Naive B cell (primary cell): ENCODE measurements around the gene LEAP2. TPM values are rescaled to one million over a fixed set of nuclear protein-coding genes. Genes with fewer than 3 reads are reported as not detected.
A peak's percentile ranks its signal among the peaks of the same experiment; 100 is the strongest.
"Not testable (repeated sequence)": the region's sequence is repeated elsewhere in the genome, so short reads cannot be mapped to it uniquely, and the experiment has no call there.

Experiments
- ATAC-seq, 2 donors: fragments of 150-1000 bp; cut with Tn5 transposase; 2 replicates each; pipeline ENCODE4 v1.10.0; 2021; ENCODE audit warnings: low read depth in 2 of 2, mild to moderate bottlenecking in 2 of 2, moderate library complexity in 2 of 2
- DNase-seq: peaks from one replicate; pipeline ENCODE4 v3.0.0; 2022
- H3K27ac Mint-ChIP-seq, 6 donors: one replicate each; pipeline ENCODE4 v1.8.0; 2020 to 2022; ENCODE audit warnings: mild to moderate bottlenecking in 6 of 6, mixed read lengths in 6 of 6, moderate library complexity in 5 of 6, inconsistent platforms in 2 of 6
- H3K27me3 Mint-ChIP-seq, 3 donors: one replicate each; pipeline ENCODE4 v1.8.0; 2021 to 2022; ENCODE audit warnings: mixed read lengths in 3 of 3, mild to moderate bottlenecking in 1 of 3
- H3K36me3 Mint-ChIP-seq, 2 donors: one replicate each; pipeline ENCODE4 v1.8.0; 2020 to 2022; ENCODE audit warnings: mixed read lengths in 2 of 2, inconsistent platforms in 1 of 2, mild to moderate bottlenecking in 1 of 2
- H3K4me1 Mint-ChIP-seq, 3 donors: one replicate each; pipeline ENCODE4 v1.8.0; 2020 to 2022; ENCODE audit warnings: mixed read lengths in 3 of 3, inconsistent platforms in 1 of 3, mild to moderate bottlenecking in 1 of 3, moderate library complexity in 1 of 3
- H3K4me3 Mint-ChIP-seq, 8 donors: one replicate each; pipeline ENCODE4 v1.8.0; 2020 to 2022; ENCODE audit warnings: mild to moderate bottlenecking in 8 of 8, mixed read lengths in 8 of 8, moderate library complexity in 8 of 8, inconsistent platforms in 2 of 8
- H3K9me3 Mint-ChIP-seq, 7 donors: one replicate each; pipeline ENCODE4 v1.8.0; 2020 to 2022; ENCODE audit warnings: mixed read lengths in 7 of 7, mild to moderate bottlenecking in 5 of 7, inconsistent platforms in 2 of 7, moderate library complexity in 1 of 7
- polyA plus RNA-seq, 6 donors: library from polyadenylated mRNA; unstranded; fragments of 300-500 nt; fragmentation: Illumina TruSeq; gene quantifications; one replicate each; pipeline ENCODE4 v1.2.3, GENCODE V29; 2021; ENCODE audit warnings: low read depth in 6 of 6

The LEAP2 gene
- polyA plus RNA-seq, 6 donors from 2014 or later, result 1.6 to 3.2 (median 2.2) TPM

- no peaks in the 10 kb centered on the region for H3K9me3 Mint-ChIP-seq
- H3K4me3 Mint-ChIP-seq, result no peak overlapping the region
- H3K27ac Mint-ChIP-seq, result no peak overlapping the region
- ATAC-seq, result no peak
- peaks cover 5 to 26% (median 6%) of the 10 kb centered on the region in 3 donors for H3K27me3 Mint-ChIP-seq
- H3K4me1 Mint-ChIP-seq, result no peaks in the 10 kb centered on the region
- no peaks in the 10 kb centered on the region for H3K36me3 Mint-ChIP-seq
- DNase-seq, result no peak
Measured at GRCh38 chr5:132854301-132854700, 19.2 kb upstream of the LEAP2 start.

GRCh38 chr5:132854992-132855391 lies 18.5 kb upstream of the LEAP2 start:
- H3K4me1 Mint-ChIP-seq, DNase-seq, H3K9me3 Mint-ChIP-seq, H3K36me3 Mint-ChIP-seq, ATAC-seq, H3K4me3 Mint-ChIP-seq, H3K27ac Mint-ChIP-seq: not testable (repeated sequence)
- peaks cover 5 to 21% (median 6%) of the 10 kb centered on the region in 3 donors for H3K27me3 Mint-ChIP-seq

DNA sequence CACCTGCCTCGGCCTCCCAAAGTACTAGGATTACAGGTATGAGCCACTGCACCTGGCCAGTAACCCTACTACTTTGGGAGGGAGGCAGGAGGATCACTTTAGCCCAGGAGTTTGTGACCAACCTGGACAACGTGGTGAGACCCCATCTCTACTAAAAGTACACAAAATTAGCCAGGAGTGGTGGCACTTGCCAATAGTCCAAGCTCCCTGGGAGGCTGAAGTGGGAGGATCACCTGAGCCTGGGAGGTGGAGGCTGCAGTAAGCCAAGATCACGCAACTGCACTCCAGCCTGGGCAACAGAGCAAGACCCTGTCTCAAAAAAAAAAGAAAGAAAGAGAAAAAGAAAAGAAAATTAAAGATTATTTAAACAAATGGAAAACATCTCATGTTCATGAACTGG lies 17.5 kb upstream of the LEAP2 start:
- DNase-seq (no peak), ATAC-seq (no peak)
- H3K27ac Mint-ChIP-seq, result no peak overlapping the region
- H3K36me3 Mint-ChIP-seq, result no peaks in the 10 kb centered on the region
- no peak overlapping the region for H3K4me3 Mint-ChIP-seq
- H3K27me3 Mint-ChIP-seq, result peaks cover 5 to 18% (median 6%) of the 10 kb centered on the region in 3 donors
- no peaks in the 10 kb centered on the region for H3K9me3 Mint-ChIP-seq
- H3K4me1 Mint-ChIP-seq, result no peaks in the 10 kb centered on the region

DNA sequence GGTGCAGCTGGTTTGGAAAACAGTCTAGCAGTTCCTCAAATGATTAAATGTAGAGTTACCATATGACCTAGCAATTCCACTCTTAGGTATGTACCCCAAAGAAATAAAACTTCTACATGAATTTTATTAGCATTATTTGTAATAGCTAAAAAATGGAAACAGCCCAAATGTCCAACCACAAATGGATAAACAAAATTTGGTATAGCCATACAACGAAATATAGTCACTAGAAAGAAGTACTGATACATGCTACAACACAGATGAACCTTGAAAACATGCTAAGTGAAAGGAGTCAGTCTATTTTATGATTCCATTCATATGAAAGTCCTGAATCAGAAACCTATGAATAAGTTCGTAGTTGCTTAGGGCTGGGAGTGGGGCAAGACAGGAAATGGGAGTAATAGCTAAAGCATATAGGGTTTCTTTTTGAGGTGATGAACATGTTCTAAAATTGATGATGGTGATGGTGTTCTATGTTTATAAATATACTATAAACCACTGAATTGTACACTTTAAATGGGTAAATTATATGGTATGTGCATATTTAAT lies 13.5 kb upstream of the LEAP2 start:
- ATAC-seq (no peak), DNase-seq (no peak)
- Mint-ChIP-seq H3K36me3 (no peaks in the 10 kb centered on the region), H3K4me3 (no peak overlapping the region), H3K9me3 (no peaks in the 10 kb centered on the region), H3K27me3 (peaks cover 0 to 12% (median 6%) of the 10 kb centered on the region in 3 donors), H3K27ac (no peak overlapping the region), H3K4me1 (no peaks in the 10 kb centered on the region)

- no peaks in the 10 kb centered on the region for H3K36me3 Mint-ChIP-seq
- H3K4me3 Mint-ChIP-seq, result no peak overlapping the region
- no peak for ATAC-seq
- no peak overlapping the region for H3K27ac Mint-ChIP-seq
- H3K4me1 Mint-ChIP-seq, result peaks cover under 1 to 6% (median 4%) of the 10 kb centered on the region in 3 donors
- no peaks in the 10 kb centered on the region for H3K9me3 Mint-ChIP-seq
- peaks cover 0 to 8% (median 6%) of the 10 kb centered on the region in 3 donors for H3K27me3 Mint-ChIP-seq
- DNase-seq, result no peak
Measured at GRCh38 chr5:132860742-132861141, 12.7 kb upstream of the LEAP2 start.

DNA sequence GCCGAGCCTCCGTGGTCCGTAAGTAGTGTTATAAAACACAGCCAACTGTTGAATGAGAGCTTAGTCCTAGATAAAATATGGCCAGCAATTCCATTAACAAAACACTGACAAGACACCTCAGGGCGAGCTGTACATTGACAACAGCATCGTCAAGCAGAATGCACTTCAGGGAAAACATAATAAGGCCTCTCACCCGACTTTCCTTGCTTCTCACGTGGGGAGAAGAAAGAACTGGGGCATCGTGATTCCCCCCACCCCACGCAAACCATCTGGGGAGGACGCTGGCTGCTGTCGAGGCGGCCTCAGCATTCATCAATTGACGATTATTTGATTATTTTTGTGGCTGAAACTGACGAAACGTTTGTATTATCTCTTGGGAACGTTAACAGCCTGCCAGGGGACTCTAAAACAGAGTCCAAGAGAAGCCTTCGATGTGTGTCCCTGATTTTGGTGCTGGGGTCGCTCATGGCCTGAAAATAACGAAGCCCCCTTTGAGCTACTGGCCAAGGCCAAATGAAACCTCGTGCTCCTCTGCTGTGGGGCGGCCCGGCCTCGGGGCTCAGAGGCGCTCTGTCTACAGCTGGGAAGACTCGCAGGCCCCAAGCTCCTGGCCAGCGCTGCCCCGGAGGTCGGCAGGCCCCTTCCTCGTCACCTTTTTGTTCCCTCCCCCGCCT lies 7.7 kb upstream of the LEAP2 start:
- H3K4me1 Mint-ChIP-seq, result peaks cover 22 to 32% (median 25%) of the 10 kb centered on the region in 3 donors
- DNase-seq (no peak), ATAC-seq (peak; percentile 8 to 10)
- peak overlapping the region; percentile 97 to 100 (median 100) for H3K27ac Mint-ChIP-seq
- no peaks in the 10 kb centered on the region for H3K9me3 Mint-ChIP-seq
- H3K4me3 Mint-ChIP-seq, result peak overlapping the region; percentile 96 to 100 (median 99)
- H3K27me3 Mint-ChIP-seq, result no peaks in the 10 kb centered on the region
- H3K36me3 Mint-ChIP-seq, result no peaks in the 10 kb centered on the region

DNA sequence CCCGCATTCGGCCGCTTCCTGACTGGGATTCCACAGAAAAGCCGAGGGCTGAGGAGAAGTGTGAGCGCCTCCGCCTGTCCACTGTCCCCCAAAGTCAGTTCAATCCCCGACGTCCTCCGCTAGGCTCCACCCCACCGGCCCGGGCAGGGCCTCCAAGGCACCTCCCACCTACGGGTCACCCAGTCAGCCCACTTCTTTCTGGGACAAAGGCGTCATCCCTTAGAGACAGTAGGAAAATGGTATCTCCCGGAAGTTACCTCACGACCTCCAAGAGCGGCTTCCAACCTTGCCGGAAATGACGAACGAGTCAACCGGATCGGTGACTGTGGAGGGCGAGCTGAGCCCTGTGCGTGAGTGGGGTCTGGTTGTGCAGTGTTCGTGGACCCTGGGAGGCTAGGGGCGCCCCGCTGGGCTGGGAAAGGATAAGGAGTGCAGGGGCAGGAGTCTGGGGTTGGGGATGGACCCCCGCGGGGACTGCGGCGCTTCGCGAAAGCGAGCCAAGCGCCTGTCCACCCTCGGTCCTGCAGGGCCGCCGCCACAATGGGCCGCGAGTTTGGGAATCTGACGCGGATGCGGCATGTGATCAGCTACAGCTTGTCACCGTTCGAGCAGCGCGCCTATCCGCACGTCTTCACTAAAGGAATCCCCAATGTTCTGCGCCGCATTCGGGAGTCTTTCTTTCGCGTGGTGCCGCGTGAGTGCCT lies 7.0 kb upstream of the LEAP2 start, which contains the start of the genes GDF9 and UQCRQ:
TSS of gene GDF9 (minus strand) at position 128 of the 704 bp plus-strand sequence. CDS start 1,936 bp downstream, outside the sequence.
TSS of gene UQCRQ (plus strand) at position 301 of the 704 bp plus-strand sequence. CDS start at position 541, 240 bp downstream.
- Mint-ChIP-seq H3K4me3 (peak within 1 kb of the TSS; percentile 96 to 100 (median 99)), H3K36me3 (no peaks in the 10 kb centered on the region), H3K9me3 (no peaks in the 10 kb centered on the region), H3K27me3 (no peaks in the 10 kb centered on the region), H3K27ac (peak within 1 kb of the TSS; percentile 97 to 100 (median 100)), H3K4me1 (peaks cover 22 to 32% (median 25%) of the 10 kb centered on the region in 3 donors)
- DNase-seq, result peak; percentile 94
- ATAC-seq, result peak; percentile 95 to 97

DNA sequence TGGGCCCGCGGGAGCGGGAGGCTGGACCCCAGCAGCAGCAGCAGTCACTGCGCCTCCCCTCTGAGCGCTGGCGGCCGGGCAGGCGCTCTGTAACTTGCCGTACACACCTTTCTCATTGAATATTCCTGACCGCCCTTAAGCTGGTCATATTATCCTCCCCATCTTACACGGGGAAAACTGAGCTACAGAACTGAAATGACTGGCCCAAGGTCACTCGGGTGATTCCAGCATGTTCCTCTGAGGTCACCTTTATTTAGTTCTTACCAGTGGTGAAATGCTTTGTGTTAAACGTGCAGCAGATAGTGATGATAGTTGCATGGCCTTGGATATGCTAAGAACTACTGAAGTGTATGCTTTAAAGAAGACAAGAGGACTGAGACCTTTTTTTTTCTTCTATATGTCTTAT lies 6.4 kb upstream of the LEAP2 start:
- Mint-ChIP-seq H3K9me3 (no peaks in the 10 kb centered on the region), H3K36me3 (no peaks in the 10 kb centered on the region), H3K27ac (peak overlapping the region; percentile 97 to 100 (median 100)), H3K27me3 (no peaks in the 10 kb centered on the region), H3K4me3 (peak overlapping the region; percentile 96 to 100 (median 99)), H3K4me1 (peaks cover 22 to 32% (median 25%) of the 10 kb centered on the region in 3 donors)
- no peak for ATAC-seq
- no peak for DNase-seq

DNA sequence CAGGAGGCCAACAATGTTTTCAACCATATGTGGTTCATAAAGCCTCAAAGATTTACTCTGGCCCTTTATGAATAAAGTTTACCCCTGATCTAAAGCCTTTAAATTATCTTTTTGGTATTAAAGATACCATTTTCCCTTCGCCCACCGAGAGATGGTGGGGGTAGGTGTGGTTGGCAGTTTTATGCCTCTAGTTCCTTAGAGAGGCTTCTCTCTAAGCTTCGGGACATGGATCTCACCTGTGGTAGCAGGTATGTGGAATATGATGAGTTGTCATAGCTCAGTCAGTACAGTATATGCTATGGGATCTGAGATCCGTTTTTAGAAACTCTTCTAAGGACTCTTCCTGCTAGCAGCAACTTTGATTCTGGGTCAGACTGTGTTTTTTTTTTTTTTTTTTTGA lies 4.7 kb upstream of the LEAP2 start:
- Mint-ChIP-seq H3K9me3 (no peaks in the 10 kb centered on the region), H3K27ac (peak overlapping the region in 4 of 6 donors; percentile 59 to 89 (median 86)), H3K4me1 (peaks cover 22 to 32% (median 25%) of the 10 kb centered on the region in 3 donors), H3K27me3 (no peaks in the 10 kb centered on the region), H3K36me3 (no peaks in the 10 kb centered on the region), H3K4me3 (peak overlapping the region in 3 of 8 donors; percentile 63 to 100 (median 98))
- ATAC-seq (no peak), DNase-seq (no peak)

- Mint-ChIP-seq H3K36me3 (peaks cover 0 to 5% of the 10 kb centered on the region in 2 donors), H3K9me3 (no peaks in the 10 kb centered on the region), H3K27ac (peak overlapping the region in 2 of 6 donors; percentile 29 to 68), H3K27me3 (no peaks in the 10 kb centered on the region), H3K4me3 (peak overlapping the region in 1 of 8 donors; percentile 61), H3K4me1 (peaks cover 16 to 31% (median 20%) of the 10 kb centered on the region in 3 donors)
- no peak for ATAC-seq
- no peak for DNase-seq
Measured at GRCh38 chr5:132870801-132871200, 2.7 kb upstream of the LEAP2 start.

GRCh38 chr5:132871459-132872284 lies 1.8 kb upstream of the LEAP2 start:
- no peak overlapping the region for H3K4me3 Mint-ChIP-seq
- DNase-seq (no peak), ATAC-seq (no peak)
- H3K27me3 Mint-ChIP-seq, result no peaks in the 10 kb centered on the region
- no peaks in the 10 kb centered on the region for H3K9me3 Mint-ChIP-seq
- peaks cover 0 to 5% of the 10 kb centered on the region in 2 donors for H3K36me3 Mint-ChIP-seq
- H3K27ac Mint-ChIP-seq, result peak overlapping the region in 1 of 6 donors; percentile 45
- peaks cover 7 to 22% (median 13%) of the 10 kb centered on the region in 3 donors for H3K4me1 Mint-ChIP-seq

GRCh38 chr5:132872788-132873118 lies 715 bp upstream of the LEAP2 start:
- no peak overlapping the region for H3K4me3 Mint-ChIP-seq

DNA sequence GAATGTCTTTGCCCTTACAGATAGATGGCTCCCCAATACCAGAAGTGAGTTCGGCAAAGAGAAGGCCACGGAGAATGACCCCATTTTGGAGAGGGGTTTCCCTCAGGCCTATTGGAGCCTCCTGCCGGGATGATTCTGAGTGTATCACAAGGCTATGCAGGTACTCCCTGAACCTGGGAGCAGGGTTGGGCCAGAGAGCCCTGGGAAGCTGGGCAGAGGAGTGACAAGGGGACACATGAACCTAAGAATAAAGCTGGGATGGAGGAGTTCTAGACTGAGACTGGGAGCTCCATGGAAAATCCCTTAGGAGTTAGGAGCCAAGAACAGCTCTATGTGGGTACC lies 433 bp downstream of the LEAP2 start:
- ATAC-seq, result no peak
- Mint-ChIP-seq H3K4me1 (peaks cover 0 to 5% (median 2%) of the 10 kb centered on the region in 3 donors), H3K27me3 (no peaks in the 10 kb centered on the region), H3K9me3 (no peaks in the 10 kb centered on the region), H3K27ac (peak overlapping the region in 4 of 6 donors; percentile 7 to 92 (median 51)), H3K4me3 (no peak overlapping the region), H3K36me3 (peaks cover 0 to 12% of the 10 kb centered on the region in 2 donors)
- DNase-seq, result no peak

More at GRCh38 chr5:132872788-132873118, 715 bp upstream of the LEAP2 start:
- Mint-ChIP-seq H3K27ac (peak overlapping the region in 5 of 6 donors; percentile 3 to 92 (median 64)), H3K36me3 (peaks cover 0 to 5% of the 10 kb centered on the region in 2 donors), H3K4me1 (peaks cover 0 to 13% (median 8%) of the 10 kb centered on the region in 3 donors), H3K27me3 (no peaks in the 10 kb centered on the region), H3K9me3 (no peaks in the 10 kb centered on the region)
- DNase-seq, result no peak
- no peak for ATAC-seq
